Heart right ventricle (tissue), 16 donors: ENCODE results near the gene TYRP1. TPM values are rescaled to one million over a fixed set of nuclear protein-coding genes. Genes with fewer than 3 reads are reported as not detected.

Experiments used
- ATAC-seq, 8 donors: fragments of 200-7000 bp; cut with Tn5 transposase; one replicate each; pipeline ENCODE4 v1.9.1; 2020; ENCODE audit warnings: mild to moderate bottlenecking in 8 of 8, moderate library complexity in 8 of 8, moderate number of reproducible peaks in 1 of 8
- DNase-seq, 2 donors: peaks; one replicate each; pipeline ENCODE4 v3.0.0-alpha.2; 2020
- H3K27ac ChIP-seq, 10 donors: fragments of 200-600 bp; sonication (generic) in 2 of 10; one replicate each; pipeline versions ENCODE4 v1.5.0 to v1.8.0; 2020 to 2022; ENCODE audit warnings: mild to moderate bottlenecking in 3 of 10
- H3K27me3 ChIP-seq, 7 donors: fragments of 200-600 bp; one replicate each; pipeline ENCODE4 v1.8.0; 2021 to 2022; ENCODE audit warnings: mild to moderate bottlenecking in 2 of 7
- H3K36me3 ChIP-seq, 9 donors: fragments of 200-600 bp; sonication (generic) in 1 of 9; one replicate each; pipeline versions ENCODE4 v1.5.0 to v1.8.0; 2020 to 2022; ENCODE audit warnings: mild to moderate bottlenecking in 2 of 9
- H3K4me1 ChIP-seq, 9 donors: fragments of 200-600 bp; sonication (generic) in 1 of 9; one replicate each; pipeline versions ENCODE4 v1.5.0 to v1.8.0; 2020 to 2022; ENCODE audit warnings: mild to moderate bottlenecking in 4 of 9
- H3K4me3 ChIP-seq, 10 donors: fragments of 200-600 bp; sonication (generic) in 2 of 10; one replicate each; pipeline versions ENCODE4 v1.5.0 to v1.8.0; 2020 to 2022; ENCODE audit warnings: mild to moderate bottlenecking in 7 of 10, moderate library complexity in 2 of 10
- H3K9me3 ChIP-seq, 11 donors: fragments of 200-600 bp in 10 of 11; sonication (generic) in 2 of 11; one replicate each; pipeline versions ENCODE4 v1.5.0 to v1.8.0; 2013 to 2022; ENCODE audit warnings: mild to moderate bottlenecking in 2 of 11, control low read depth in 1 of 11, moderate library complexity in 1 of 11
- WGBS, 2 donors: extraction: QIAGEN DNeasy Blood & Tissue Kit; methylation state at CpG; one replicate each; pipeline ENCODE4 v1.1.7; 2013; ENCODE audit warnings: inconsistent platforms in 1 of 2; 5-methylcytosine and 5-hydroxymethylcytosine counted together
- intact Hi-C, 10 donors: fragments of 100-400 bp; cut with DNase I; formaldehyde crosslinking; loops; one replicate each; pipeline versions ENCODE4 v1.11.1 to v1.14.2; 2022
- polyA plus RNA-seq, 2 donors: library from polyadenylated mRNA; stranded (reverse); fragments of 200-250 nt; gene quantifications; one replicate each; pipeline ENCODE4 v1.2.3, GENCODE V29; 2013
- total RNA-seq, 10 donors: library from RNA; stranded (reverse); fragmentation: NEBNext Ultra II Directional in 3 of 10; extraction: Animal tissue kit (Norgen Biotek cat#: 25700) in 3 of 10; gene quantifications; one replicate each; pipeline versions ENCODE4 v1.2.1 to v1.2.4, GENCODE V29; 2021 to 2023
- TF ChIP-seq, protein P1 (sequence below), 9 donors: fragments of 200-600 bp; sonication (generic) in 2 of 9; IDR thresholded peaks; one replicate each; pipeline versions ENCODE4 v1.5.0 to v1.8.0; 2021 to 2022; ENCODE audit warnings: antibody characterized with exemption in 9 of 9, mild to moderate bottlenecking in 5 of 9, moderate library complexity in 1 of 9
- donor health status: Arrhythmogenic right ventricular cardiomyopathy.
- donor health status: ischemic (EF 13 %, LVEDD 7.1; RV severe dilation, severe dysfunction).
- donor health status: healthy with polysubstance abuse.
- donor health status: DM: no; HTN: yes; CAD: no.
- donor health status: DM: no; HTN: no; CAD: no.
- donor health status: ischemic (EF 25% LVEDD 6.9; RV normal size, moderate dysfunction).
- donor health status: ischemic (EF 25% LVEDD 5.7; RV mildly dilated, moderate dysfunction).
- donor health status: healthy.
- donor health status: DM: yes; HTN: yes; CAD: no.
- donor health status: Ischemic cardiomyopathy.
- donor health status: ischemic (EF 35%, LVEDD 5.7; RV mildly dilated, moderate dysfunction).
- donor health status: nonischemic (EF 11% LVEDD 7.7; RV severe dilation, severe dysfunction).
- donor health status: DM: yes; HTN: yes; CAD: no.
- donor health status: PGD.
- donor health status: ischemic (EF 29% LVEDD 5.4; RV normal size, mild dysfunction).
- donor health status: nonischemic (EF 23%, LVEDD 6.1; RV moderate dilation, normal function).

Gene TYRP1
- total and polyA plus RNA-seq, 12 donors: 7.2 to 138 (median 66.8) TPM

DNA sequence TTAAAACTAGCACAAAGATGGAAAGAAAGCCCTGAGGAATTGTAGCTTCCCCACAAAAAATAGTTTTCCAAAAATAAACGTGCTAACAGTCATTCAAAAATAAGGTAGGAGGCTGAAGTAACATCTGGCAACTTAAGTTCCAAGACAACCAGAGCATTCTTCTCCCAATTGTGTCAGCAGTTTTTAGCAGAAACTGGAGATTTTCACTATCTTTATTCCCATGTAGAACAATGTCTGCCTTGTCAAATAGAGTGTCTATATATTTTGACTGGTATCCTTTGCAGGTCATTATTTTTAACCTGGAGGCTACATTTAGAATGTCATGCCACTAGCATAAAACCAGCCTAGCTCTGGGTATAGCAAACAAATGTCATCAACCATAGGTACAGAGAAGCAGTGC lies 10.8 kb downstream of the TYRP1 start:
- Histone ChIP-seq H3K4me3 (no peak overlapping the region), H3K27ac (no peak overlapping the region), H3K36me3 (peaks cover 0 to 17% (median 0%) of the 10 kb centered on the region in 9 donors), H3K9me3 (no peaks in the 10 kb centered on the region), H3K4me1 (peaks cover 0 to 2% (median 0%) of the 10 kb centered on the region in 9 donors), H3K27me3 (no peaks in the 10 kb centered on the region)
- intact Hi-C loops: loop anchor here in 1 of 10 donors (10.0 kb wide), 1 partner anchor 51 kb away; no protein-coding TSS in a partner anchor
- TF ChIP-seq, protein P1, sequence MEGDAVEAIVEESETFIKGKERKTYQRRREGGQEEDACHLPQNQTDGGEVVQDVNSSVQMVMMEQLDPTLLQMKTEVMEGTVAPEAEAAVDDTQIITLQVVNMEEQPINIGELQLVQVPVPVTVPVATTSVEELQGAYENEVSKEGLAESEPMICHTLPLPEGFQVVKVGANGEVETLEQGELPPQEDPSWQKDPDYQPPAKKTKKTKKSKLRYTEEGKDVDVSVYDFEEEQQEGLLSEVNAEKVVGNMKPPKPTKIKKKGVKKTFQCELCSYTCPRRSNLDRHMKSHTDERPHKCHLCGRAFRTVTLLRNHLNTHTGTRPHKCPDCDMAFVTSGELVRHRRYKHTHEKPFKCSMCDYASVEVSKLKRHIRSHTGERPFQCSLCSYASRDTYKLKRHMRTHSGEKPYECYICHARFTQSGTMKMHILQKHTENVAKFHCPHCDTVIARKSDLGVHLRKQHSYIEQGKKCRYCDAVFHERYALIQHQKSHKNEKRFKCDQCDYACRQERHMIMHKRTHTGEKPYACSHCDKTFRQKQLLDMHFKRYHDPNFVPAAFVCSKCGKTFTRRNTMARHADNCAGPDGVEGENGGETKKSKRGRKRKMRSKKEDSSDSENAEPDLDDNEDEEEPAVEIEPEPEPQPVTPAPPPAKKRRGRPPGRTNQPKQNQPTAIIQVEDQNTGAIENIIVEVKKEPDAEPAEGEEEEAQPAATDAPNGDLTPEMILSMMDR (IDR thresholded peaks at IDR 0.05): no peak
- 10 to 22% methylated on average over 1 of the region's 1 CpG for WGBS, 2 donors
- DNase-seq (no peak), ATAC-seq (no peak)

DNA sequence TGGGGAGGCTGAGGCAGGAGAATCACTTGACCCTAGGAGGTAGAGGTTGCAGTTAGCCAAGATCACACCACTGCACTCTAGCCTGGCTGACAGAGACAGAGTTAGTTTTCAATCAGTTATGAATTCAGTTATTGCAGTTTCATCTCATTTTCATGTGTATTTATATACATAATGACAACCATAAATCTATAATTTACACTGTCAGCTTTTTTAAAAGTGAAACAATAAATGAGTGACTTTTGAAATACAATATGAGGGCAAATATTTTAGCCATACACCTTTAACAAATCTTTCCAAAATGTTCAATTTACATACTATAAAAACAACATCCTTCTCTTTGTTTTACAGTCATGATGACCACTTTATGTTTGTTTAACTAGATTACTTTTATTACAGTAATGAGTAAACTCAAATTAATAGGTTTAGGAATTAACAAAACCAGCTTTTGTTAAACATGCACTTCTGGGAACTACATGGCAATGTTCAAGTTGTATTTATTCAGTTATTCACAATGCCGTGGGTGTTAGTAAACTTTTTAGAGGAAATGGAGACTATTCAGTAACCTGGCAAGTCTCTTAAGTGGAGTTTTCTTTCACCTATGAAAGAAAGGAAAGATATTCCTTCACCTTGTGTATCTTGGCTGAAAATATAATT lies 12.7 kb downstream of the TYRP1 start:
- no peaks in the 10 kb centered on the region for H3K9me3 ChIP-seq
- DNase-seq: no peak
- no peak overlapping the region for H3K4me3 ChIP-seq
- no peaks in the 10 kb centered on the region for H3K4me1 ChIP-seq
- TF ChIP-seq, protein P1 (IDR thresholded peaks at IDR 0.05): no peak
- WGBS, 2 donors: 59 to 77% methylated on average over 1 of the region's 1 CpG
- H3K27ac ChIP-seq: no peak overlapping the region
- intact Hi-C loops: loop anchor here in 1 of 10 donors (10.0 kb wide), 1 partner anchor 49 kb away; no protein-coding TSS in a partner anchor
- ATAC-seq: no peak
- peaks cover 0 to 20% (median 0%) of the 10 kb centered on the region in 9 donors for H3K36me3 ChIP-seq
- H3K27me3 ChIP-seq: no peaks in the 10 kb centered on the region

DNA sequence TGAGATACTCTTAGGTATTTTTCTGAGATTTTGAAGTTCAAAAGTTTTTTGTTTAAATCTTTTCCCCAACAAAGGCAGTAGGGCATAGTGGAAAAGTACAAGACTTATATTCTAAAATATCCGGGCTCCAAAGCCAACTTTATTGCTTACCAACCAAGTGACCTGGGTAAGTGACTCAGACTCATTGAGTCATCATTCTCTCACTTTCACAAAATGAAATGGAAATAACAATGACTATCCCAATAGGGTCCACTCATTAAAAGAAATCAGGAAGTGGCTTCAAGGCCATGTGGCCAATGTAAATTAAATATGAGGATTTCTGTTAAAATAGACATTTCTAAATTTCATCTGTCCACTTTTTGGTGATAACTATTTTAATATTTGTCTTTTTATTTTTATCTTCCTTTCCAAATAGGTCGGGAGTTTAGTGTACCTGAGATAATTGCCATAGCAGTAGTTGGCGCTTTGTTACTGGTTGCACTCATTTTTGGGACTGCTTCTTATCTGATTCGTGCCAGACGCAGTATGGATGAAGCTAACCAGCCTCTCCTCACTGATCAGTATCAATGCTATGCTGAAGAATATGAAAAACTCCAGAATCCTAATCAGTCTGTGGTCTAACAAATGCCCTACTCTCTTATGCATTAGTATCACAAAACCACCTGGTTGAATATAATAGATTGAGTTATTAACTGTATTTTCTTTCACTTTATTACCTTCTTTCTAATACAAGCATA lies 15.5 kb downstream of the TYRP1 start:
- H3K36me3 ChIP-seq: peaks cover 0 to 20% (median 0%) of the 10 kb centered on the region in 9 donors
- H3K4me3 ChIP-seq: no peak overlapping the region
- no peaks in the 10 kb centered on the region for H3K27me3 ChIP-seq
- 83 to 87% methylated on average over 5 of the region's 5 CpGs for WGBS, 2 donors
- no peak overlapping the region for H3K27ac ChIP-seq
- TF ChIP-seq, protein P1 (IDR thresholded peaks at IDR 0.05): no peak
- H3K4me1 ChIP-seq: no peaks in the 10 kb centered on the region
- intact Hi-C loops: loop anchor here in 1 of 10 donors (10.0 kb wide), 1 partner anchor 46 kb away; no protein-coding TSS in a partner anchor
- no peaks in the 10 kb centered on the region for H3K9me3 ChIP-seq
- ATAC-seq (no peak), DNase-seq (no peak)

DNA sequence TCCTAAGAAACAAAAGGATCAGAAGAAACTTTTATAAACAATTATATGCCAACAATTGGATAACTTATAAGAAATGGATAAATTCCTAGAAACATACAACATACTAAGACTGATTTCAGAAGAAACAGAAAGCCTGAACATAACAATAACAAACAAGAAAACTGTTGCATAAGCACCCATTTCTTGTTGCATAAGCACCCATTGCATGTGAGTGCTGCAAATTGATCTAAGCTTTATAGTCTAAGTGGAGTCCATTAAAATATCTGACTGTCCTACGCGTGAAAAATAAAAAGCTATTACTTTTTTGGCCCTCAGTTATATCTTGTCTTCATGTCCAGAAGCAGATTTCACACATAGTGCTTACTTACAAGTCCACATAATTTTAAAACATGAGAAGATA lies 19.3 kb downstream of the TYRP1 start:
- TF ChIP-seq, protein P1 (IDR thresholded peaks at IDR 0.05): no peak
- Histone ChIP-seq H3K4me1 (no peaks in the 10 kb centered on the region), H3K9me3 (no peaks in the 10 kb centered on the region), H3K27me3 (no peaks in the 10 kb centered on the region), H3K27ac (no peak overlapping the region), H3K4me3 (no peak overlapping the region), H3K36me3 (peaks cover 0 to 7% (median 0%) of the 10 kb centered on the region in 9 donors)
- no peak for ATAC-seq
- intact Hi-C loops: no loop called here
- WGBS, 2 donors: 88 to 91% methylated on average over 2 of the region's 2 CpGs
- no peak for DNase-seq
